ENCODE measurements around the gene ALOX5.
"Not testable (repeated sequence)": the region's sequence is repeated elsewhere in the genome, so short reads cannot be mapped to it uniquely, and the experiment has no call there.

GRCh38 chr10:45348196-45348765 is 25.7 kb upstream of the ALOX5 start:
- TF ChIP-seq CTCF, POLR2A (IDR thresholded peaks at IDR 0.05): not testable (repeated sequence)
